ENCODE results near the gene CDC34. TPM values are rescaled to one million over a fixed set of nuclear protein-coding genes. Genes with fewer than 3 reads are reported as not detected.
"Not testable (repeated sequence)": the region's sequence is repeated elsewhere in the genome, so short reads cannot be mapped to it uniquely, and the experiment has no call there.

Gene CDC34
- total RNA-seq, 1 donor from 2014 or later = 30.7 TPM

DNA sequence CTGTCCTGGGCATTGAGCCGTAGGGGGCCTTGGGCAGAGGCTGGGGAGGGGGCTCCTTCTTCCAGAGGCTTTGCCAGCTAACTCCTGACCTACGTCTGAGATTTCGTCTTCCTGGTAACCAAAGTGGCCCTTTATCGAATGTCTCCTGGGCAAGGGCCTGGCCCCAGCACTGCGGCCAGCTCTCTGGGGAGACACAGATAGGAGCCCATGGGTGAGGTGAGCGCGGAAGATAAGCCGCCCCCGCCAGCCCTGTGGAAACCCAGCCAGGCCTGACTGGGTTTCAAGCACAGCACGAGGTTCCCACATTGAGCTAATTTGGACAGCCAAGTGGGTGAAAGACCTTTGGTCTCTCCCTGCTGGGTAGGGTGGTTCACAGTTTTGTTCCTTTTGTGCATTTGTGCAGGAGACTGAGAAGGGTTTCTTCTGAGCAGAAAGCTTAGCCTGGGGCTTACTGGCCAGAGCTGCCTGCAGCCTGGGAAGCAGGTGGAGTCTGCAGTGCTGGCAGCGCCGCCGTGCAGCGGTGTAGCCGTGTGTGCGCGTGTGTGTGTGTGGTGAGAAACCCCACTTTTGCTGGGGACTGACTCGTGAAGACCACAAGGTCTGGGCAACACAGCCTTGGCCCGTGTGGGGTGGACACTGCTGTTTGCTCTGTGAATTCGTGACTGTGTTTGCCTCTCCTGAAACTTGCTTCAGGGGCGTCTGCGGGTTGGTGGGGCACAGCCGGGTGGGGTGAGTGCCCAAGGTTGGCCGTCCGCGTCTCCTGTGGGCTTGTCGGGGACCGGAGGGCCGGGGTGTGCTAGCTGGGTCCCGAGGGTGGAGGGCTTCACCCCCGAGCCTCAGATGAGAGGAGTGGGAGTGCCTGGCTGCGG lies 43.3 kb downstream of the CDC34 start:
- ATAC-seq = no peak

DNA sequence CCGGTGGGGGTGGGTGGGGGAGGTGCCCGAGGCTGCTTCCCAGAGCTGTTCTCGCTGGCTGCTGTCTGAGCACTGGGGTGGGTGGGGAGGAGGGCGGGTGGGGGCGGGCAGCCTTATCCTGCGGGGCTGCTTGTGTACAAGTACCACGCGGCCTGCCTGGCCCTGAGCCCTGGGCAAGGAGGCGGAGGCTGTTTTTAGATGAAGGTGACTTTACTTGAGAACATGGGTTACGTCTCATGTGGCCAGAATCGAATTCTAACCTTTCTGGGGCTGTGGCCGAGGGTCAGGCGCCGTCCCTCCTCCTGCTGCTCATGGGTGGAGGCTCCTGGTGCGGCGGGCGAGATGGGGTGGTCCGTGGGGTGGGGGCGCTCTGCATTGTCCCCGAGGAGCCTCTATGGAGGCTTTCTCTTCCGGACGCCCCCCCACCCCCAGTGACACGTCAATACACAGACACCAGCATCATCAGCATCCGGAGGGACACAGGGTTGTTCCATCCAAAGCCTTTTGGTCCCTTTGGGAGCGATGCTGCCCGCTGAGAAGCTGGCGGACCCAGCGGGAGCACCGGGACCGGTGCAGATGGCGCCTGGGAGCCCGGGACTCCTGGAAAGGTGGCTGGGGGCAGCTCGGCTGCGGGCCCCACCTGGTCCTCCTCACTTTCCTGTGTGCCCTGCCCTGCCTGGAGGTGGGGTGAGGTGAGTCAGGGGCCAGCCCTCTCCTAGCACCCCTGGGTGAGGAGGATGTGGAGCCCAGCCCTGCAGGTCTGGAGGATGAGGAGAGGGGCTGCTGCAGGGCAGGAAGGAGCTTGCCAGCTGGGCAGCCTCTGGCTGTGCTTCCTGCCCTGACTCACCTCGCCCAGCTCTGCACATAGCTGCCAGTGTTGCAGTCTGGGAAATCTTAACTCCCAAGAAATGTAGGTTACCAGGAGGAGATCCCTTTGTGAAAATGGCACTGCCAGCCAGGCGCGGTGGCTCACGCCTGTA lies 44.3 kb downstream of the CDC34 start:
- peak; percentile 39 for ATAC-seq

- no peak for ATAC-seq
Observed at GRCh38 chr19:576768-577438, 45.3 kb downstream of the CDC34 start.

- no peak for ATAC-seq
Observed at GRCh38 chr19:577439-578392, 46.2 kb downstream of the CDC34 start.

DNA sequence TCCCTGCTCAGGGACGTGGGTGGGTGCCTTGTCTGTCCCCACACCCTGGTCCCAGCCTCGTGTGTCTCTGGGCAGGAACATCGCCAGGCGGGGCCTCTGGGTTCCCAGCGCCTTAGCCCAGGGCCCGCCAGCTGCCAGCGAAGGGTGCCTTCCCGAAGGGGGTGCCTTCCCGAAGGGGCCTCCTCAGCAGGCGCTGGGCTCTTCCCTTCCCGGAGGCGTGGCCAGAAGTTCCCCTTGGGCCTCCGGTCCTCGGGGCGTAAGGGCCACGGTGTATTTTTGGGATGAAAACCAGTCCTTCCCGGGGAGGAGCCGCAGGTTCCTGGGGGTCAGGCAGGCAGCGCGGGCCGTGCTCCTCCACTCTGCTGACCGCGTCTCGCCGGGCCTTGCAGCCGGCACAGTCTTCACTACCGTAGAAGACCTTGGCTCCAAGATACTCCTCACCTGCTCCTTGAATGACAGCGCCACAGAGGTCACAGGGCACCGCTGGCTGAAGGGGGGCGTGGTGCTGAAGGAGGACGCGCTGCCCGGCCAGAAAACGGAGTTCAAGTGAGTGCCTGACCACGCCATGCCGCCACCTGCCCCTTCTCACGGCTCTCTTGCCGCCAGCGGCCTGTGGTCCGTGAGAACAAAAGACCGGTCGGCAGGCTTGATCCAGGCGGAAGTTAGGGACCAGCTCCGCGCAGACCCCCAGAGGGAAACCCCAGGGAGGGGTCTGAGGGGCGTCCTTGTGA lies 47.7 kb downstream of the CDC34 start:
- ATAC-seq = no peak

- no peak for ATAC-seq
Observed at GRCh38 chr19:579842-580155, 48.2 kb downstream of the CDC34 start.

GRCh38 chr19:580274-580835 lies 48.8 kb downstream of the CDC34 start:
- no peak for ATAC-seq

DNA sequence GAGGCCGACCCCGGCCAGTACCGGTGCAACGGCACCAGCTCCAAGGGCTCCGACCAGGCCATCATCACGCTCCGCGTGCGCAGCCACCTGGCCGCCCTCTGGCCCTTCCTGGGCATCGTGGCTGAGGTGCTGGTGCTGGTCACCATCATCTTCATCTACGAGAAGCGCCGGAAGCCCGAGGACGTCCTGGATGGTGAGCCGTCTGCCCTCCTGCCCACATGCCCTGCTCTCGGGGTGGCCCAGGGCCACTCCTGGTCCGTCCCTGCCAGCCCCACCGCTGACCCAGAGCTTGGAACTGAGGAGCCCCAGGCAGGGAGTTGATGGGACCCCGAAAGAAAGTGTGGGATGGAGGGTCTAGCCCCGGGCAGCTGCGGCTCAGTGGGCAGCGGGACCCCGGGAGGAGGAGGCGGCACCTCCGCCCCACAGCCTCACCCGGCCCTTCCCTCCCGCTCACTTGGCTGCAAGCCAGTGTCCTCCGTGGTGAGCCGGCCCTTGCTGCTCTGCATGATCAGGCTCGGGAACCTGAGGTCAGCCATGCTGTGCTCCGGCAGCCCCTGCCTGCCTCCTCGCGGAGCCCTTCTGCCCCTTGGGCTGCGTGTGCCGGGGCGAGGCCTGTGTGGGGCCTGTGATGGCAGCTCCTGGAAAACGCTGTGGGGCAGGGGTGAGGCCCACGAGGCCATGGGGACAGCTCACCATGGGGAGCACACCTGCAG lies 50.0 kb downstream of the CDC34 start:
- no peak for ATAC-seq

DNA sequence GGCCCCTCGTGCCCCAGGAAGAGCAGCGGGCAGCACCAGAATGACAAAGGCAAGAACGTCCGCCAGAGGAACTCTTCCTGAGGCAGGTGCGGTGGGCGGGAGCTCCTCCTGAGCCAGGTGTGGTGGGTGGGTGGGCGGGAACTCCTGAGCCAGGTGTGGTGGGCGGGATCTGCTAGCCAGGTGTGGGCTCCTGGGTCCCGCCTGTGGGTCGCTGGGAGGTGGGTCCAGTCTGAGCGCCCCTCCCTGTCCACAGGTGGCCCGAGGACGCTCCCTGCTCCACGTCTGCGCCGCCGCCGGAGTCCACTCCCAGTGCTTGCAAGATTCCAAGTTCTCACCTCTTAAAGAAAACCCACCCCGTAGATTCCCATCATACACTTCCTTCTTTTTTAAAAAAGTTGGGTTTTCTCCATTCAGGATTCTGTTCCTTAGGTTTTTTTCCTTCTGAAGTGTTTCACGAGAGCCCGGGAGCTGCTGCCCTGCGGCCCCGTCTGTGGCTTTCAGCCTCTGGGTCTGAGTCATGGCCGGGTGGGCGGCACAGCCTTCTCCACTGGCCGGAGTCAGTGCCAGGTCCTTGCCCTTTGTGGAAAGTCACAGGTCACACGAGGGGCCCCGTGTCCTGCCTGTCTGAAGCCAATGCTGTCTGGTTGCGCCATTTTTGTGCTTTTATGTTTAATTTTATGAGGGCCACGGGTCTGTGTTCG lies 51.1 kb downstream of the CDC34 start:
- no peak for ATAC-seq

DNA sequence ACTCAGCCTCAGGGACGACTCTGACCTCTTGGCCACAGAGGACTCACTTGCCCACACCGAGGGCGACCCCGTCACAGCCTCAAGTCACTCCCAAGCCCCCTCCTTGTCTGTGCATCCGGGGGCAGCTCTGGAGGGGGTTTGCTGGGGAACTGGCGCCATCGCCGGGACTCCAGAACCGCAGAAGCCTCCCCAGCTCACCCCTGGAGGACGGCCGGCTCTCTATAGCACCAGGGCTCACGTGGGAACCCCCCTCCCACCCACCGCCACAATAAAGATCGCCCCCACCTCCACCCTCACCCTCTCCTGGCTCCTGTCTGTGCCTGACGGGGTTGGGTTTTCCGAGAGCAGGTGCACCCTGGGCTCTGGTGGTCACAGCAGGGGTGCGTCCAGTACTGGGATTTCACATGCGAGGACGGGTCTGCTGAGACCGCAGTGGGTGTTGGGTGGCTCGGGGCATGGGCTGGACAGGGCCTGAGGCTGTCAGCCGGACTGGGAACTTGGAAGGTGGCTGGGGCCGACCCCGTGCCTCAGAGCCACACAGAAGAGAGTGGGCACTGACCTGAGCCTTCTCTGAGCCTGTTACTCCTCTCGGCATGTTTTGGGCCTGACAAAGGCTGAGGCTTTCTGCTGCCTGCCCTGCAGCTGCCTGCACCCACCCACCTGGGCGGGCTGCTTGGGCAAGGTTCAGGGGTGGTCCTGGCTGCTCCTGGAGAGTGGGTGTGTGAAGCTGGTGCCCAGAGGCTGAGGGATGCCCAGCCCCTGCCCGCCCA lies 51.8 kb downstream of the CDC34 start:
- ATAC-seq = no peak

DNA sequence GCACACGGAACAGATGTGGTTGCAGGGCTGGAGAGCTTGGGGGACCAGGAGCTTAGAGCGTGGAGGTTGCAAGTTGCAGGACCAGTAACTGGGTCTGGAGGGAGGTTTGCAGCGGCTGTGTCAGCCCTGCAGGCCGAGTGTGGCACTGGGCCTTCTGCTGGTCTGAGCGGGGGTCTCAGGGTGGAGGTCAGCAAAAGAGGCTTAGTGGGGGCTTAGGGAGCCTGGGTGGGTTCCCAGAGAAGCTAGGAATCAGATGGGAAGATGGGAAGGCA lies 52.3 kb downstream of the CDC34 start:
- no peak for ATAC-seq

DNA sequence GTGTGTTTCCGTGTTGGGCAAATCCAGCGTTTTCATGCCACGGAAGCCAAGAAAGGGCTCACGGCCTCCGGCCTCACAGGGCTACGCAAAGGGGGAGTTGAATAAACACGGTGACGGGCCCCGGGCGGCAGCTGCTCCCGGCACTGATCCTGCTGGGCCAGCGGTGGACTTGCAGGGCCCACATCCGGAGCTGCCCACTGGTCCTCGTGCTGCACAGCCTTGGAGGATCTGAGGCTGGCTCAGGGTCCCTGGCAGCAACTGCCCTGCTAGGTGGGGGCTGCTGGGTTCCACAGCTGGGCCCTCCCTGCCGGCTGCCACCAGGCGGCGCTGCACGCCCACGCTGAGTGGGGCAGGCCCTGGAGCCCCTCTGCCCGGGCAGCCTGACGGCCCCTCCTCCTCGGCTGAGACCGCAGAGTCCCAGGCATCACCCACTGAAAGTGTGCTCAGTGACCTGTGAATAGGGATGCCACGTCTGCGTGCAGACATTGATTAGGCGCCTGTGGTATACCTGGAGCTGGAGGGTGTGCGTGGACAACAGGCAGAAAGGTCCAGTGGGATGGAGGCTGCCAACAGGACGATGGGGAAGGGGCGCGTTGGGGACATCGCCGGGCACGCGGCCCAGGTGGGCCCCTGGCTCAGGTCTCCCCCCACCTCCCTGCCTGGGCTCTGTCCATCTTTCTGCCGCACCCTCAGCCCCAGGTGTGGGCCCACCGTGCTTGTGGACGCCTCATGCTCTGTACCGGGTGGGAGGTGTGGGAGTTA lies 52.9 kb downstream of the CDC34 start:
- peak; percentile 19 for ATAC-seq

DNA sequence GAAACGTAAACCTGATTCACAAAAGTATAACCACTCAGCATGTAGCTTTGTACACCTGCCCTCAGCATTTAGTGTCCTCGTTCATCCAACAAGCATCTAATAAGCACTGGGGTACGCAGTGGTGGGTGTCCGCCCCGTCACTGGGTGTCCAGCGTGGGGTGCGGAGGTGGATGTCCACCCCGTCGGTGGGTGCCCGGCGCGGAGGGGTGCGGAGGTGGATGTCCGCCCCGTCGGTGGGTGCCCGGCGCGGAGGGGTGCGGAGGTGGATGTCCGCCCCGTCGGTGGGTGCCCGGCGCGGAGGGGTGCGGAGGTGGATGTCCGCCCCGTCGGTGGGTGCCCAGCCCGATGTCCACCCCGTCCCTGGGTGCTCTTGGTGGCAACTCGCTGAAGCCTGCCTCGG lies 53.6 kb downstream of the CDC34 start:
- not testable (repeated sequence) for ATAC-seq

DNA sequence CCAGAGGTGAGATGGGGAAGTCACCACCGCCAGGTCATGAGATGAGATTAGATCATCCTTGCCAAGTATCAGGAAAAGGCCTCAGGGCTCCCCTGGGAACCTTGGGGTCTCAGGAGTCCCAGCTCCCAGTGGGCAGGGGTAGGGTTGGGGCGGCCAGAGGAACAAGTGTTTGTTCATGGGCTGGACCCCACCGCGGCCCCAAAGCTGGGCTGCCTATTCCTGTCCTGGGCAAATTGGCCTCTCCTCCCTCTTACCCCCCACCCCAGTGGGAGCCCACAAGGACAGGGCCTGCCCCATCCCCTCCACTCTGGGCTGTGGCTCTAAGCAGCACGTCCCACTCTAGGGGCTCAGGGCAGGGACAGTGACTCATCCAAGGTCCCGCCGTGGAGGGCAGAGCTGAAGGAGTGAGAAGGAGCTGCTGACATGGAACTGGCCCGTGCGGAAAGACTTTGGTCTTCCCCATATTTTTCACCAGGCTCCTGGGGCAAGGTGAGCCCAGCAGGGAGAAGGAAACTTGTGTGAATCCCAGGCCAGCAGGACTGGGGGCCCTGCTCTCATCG lies 54.1 kb downstream of the CDC34 start:
- peak; percentile 8 for ATAC-seq

GRCh38 chr19:588093-588740 lies 56.7 kb downstream of the CDC34 start:
- peak; percentile 25 for ATAC-seq

DNA sequence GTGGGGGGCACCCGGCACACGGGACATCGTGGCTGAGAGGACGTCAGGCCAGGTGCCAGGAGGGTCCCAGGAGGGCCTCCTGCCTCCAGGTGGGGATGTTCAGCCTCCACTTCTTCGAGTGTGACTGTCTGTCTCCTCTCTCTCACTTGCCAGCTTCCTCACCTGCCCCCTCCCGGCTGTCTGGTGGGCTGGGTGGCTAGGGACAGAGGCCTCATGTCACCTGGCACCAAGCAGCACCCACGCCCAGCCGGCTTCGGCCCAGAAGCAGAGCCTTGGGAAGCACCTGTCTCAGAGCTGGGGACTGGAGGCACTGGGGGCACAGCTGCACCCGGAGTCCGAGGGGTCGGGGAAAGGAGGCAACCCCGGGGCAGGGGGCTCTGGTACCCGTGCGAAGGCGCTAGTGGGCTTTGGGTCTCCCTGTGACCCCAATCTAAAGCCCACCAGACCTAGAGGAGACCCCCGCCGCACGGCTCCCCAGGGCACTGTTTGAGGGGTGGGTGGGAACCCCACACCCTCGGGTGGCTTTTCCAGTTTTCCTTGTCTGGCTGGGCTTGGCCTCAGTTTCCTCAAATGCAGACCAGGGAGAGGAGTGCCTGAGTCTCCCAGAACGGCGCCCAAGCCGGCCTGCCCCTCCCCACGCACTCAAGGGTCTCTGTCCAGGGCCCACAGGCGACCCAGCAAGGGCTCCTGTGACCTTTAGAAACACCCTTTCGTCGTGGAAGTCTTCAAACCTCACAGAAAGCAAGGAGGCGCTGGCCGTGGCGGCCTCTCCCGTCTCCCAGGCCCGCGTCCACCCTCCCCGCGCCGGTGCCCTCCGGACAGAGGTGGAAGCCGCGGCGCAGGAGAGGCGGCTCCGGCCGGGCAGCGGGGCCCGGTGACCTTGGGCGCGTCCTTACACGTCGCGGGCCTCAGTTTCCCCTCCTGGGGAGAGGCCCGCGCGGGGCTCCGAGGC lies 57.5 kb downstream of the CDC34 start:
- no peak for ATAC-seq

Measured in esophagus mucosa (tissue), 1 donor.